HepG2 (cell line): Measurements from ENCODE around the gene EGLN1. TPM values are rescaled to one million over a fixed set of nuclear protein-coding genes. Genes with fewer than 3 reads are reported as not detected.

Source experiments
- ATAC-seq: fragments of 200-7000 bp; cut with Tn5 transposase; 3 replicates; pipeline ENCODE4 v1.9.1; 2020; ENCODE audit warnings: mild to moderate bottlenecking, moderate library complexity
- BruUV-seq: library from RNA; stranded (reverse); fragments of 400-500 nt; replicated peaks from 2 replicates; lab custom pipeline; 2021; lab: Mats Ljungman, UMichigan
- CTCF ChIA-PET: fragments of 300-600 bp; formaldehyde crosslinking; extraction: SDS; loops from one replicate; lab custom pipeline; 2021; ENCODE audit warnings: low total read pairs, inconsistent platforms, low intra/inter-chr PET ratio; lab: Yijun Ruan, JAX
- POLR2A ChIA-PET: fragments of 350-600 bp; sonication (Branson Sonifier 250); formaldehyde crosslinking; loops from one replicate; lab custom pipeline; 2020; ENCODE audit warnings: antibody characterized with exemption, inconsistent platforms; lab: Yijun Ruan, JAX
- DNase-seq: peaks from one replicate; pipeline ENCODE4 v3.0.0-alpha.2; 2015; ENCODE audit warnings: low spot score
- FAIRE-seq: peaks from 3 replicates; lab custom pipeline; 2011; peaks lifted over from hg19 to GRCh38; lab: Jason Lieb, UNC
- H2AFZ ChIP-seq: one replicate; pipeline ENCODE4 v1.6.1; 2011; ENCODE audit warnings: low read length, inconsistent platforms
- H3K27ac ChIP-seq: fragments of 300-600 bp; 3 replicates; pipeline ENCODE4 v1.8.0; 2011; ENCODE audit warnings: mixed run types, mild to moderate bottlenecking, mixed read lengths, low read length, inconsistent platforms; ENCODE audit not compliant: insufficient read depth; ENCODE audit errors: extremely low read length
- H3K27me3 ChIP-seq, 2 experiments: fragments of 200-600 bp in 1 of 2; 2 replicates in 1 of 2; 3 replicates in 1 of 2; pipeline versions ENCODE4 v1.6.0 to v1.8.0; 2011; ENCODE audit warnings: low read length in 2 of 2, mild to moderate bottlenecking in 2 of 2, moderate library complexity in 2 of 2, inconsistent platforms in 1 of 2; ENCODE audit not compliant: insufficient read depth in 2 of 2, control insufficient read depth in 1 of 2
- H3K36me3 ChIP-seq, 2 experiments: fragments of 200-600 bp in 1 of 2; replicated peaks in 1 of 2; 2 replicates in 1 of 2; 3 replicates in 1 of 2; pipeline versions ENCODE4 v1.5.1 to v1.8.0; 2011; ENCODE audit warnings: low read length in 2 of 2, inconsistent platforms in 1 of 2; ENCODE audit not compliant: insufficient read depth in 2 of 2, control insufficient read depth in 1 of 2
- H3K4me1 ChIP-seq: 2 replicates; pipeline ENCODE4 v1.5.1; 2012; ENCODE audit warnings: low read length, inconsistent platforms; ENCODE audit not compliant: insufficient read depth
- H3K4me2 ChIP-seq: 2 replicates; pipeline ENCODE4 v1.6.0; 2011; ENCODE audit warnings: low read depth, low read length, inconsistent platforms
- H3K4me3 ChIP-seq, 3 experiments: fragments of 200-600 bp in 1 of 3; sonication (generic), shearing (Covaris generic) in 1 of 3; replicated peaks in 1 of 3; 2 replicates each; pipeline ENCODE4 v1.5.1; 2011 to 2016; ENCODE audit warnings: low read length in 3 of 3, inconsistent platforms in 2 of 3, low read depth in 2 of 3, mild to moderate bottlenecking in 2 of 3, control low read depth in 1 of 3, mixed read lengths in 1 of 3; ENCODE audit not compliant: insufficient read depth in 1 of 3
- H3K79me2 ChIP-seq: one replicate; pipeline ENCODE4 v1.6.1; 2011; ENCODE audit warnings: low read length, inconsistent platforms; ENCODE audit not compliant: insufficient read depth
- H3K9ac ChIP-seq: 2 replicates; pipeline ENCODE4 v1.6.0; 2011; ENCODE audit warnings: mild to moderate bottlenecking, low read depth, low read length, inconsistent platforms; ENCODE audit not compliant: insufficient read depth
- H3K9me3 ChIP-seq: 2 replicates; pipeline ENCODE4 v1.5.1; 2012; ENCODE audit warnings: mild to moderate bottlenecking, low read length
- H4K20me1 ChIP-seq: 2 replicates; pipeline ENCODE4 v1.6.0; 2011; ENCODE audit warnings: inconsistent platforms, mild to moderate bottlenecking, low read length, moderate library complexity; ENCODE audit not compliant: insufficient read depth
- HNRNPL ChIP-seq: fragments of 200-400 bp; formaldehyde crosslinking; IDR thresholded peaks from 2 replicates; pipeline ENCODE4 v1.6.1; 2017; ENCODE audit warnings: mild to moderate bottlenecking, low read depth, low read length
- HNRNPLL ChIP-seq: fragments of 200-400 bp; formaldehyde crosslinking; IDR thresholded peaks from 2 replicates; pipeline ENCODE4 v1.6.1; 2017; ENCODE audit warnings: mild to moderate bottlenecking, low read depth, low read length; ENCODE audit not compliant: poor library complexity, severe bottlenecking
- ZFP36L2 ChIP-seq: sonication (generic); formaldehyde crosslinking; IDR thresholded peaks from 2 replicates; pipeline ENCODE4 v1.4.0; 2020; ENCODE audit warnings: missing genetic modification reagents
- ZNF263 ChIP-seq: sonication (generic); formaldehyde crosslinking; IDR thresholded peaks from 2 replicates; pipeline ENCODE4 v1.4.0; 2020; ENCODE audit warnings: missing genetic modification reagents
- ZNF460 ChIP-seq: sonication (generic); formaldehyde crosslinking; IDR thresholded peaks from 2 replicates; pipeline ENCODE4 v1.5.1; 2020; ENCODE audit warnings: missing genetic modification reagents, mild to moderate bottlenecking, borderline replicate concordance
- ZNF513 ChIP-seq: sonication (generic); formaldehyde crosslinking; conservative IDR thresholded peaks from 2 replicates; pipeline ENCODE4 v1.5.0; 2020; ENCODE audit warnings: missing genetic modification reagents
- ZNF770 ChIP-seq: sonication (generic); formaldehyde crosslinking; IDR thresholded peaks from 2 replicates; pipeline ENCODE4 v1.5.0; 2020; ENCODE audit warnings: mild to moderate bottlenecking, missing genetic modification reagents
- WGBS: methylation state at CpG from one replicate; pipeline ENCODE4 v1.1.6; 2017; ENCODE audit warnings: low lambda C conversion rate; 5-methylcytosine and 5-hydroxymethylcytosine counted together
- in situ Hi-C: cut with HindIII; loops from 2 replicates; pipeline ENCODE4 v1.10.0; 2017; ENCODE audit warnings: low pct_unique_long_range_greater_than_20kb; ENCODE audit not compliant: extremely low pct_ligation_motif_present
- intact Hi-C: fragments of 100-400 bp; cut with micrococcal nuclease; formaldehyde crosslinking; loops from one replicate; pipeline ENCODE4 v1.10.0; 2022; ENCODE audit not compliant: unreplicated experiment
- polyA plus RNA-seq, 8 experiments: library from polyadenylated mRNA; depleted of rRNA in 3 of 8; stranded (reverse) in 7 of 8; unstranded in 1 of 8; fragments of >200 nt; fragmentation: Illumina TruSeq in 4 of 8; extraction: Trizol in 4 of 8; gene quantifications; 2 replicates each; pipeline versions ENCODE4 v1.2.1 to v1.2.3, GENCODE V29; 2011 to 2016; ENCODE audit warnings: low read depth in 4 of 8, missing spikeins in 1 of 8, mixed read lengths in 1 of 8; ENCODE audit not compliant: insufficient read depth in 1 of 8
- total RNA-seq, 5 experiments: library from RNA; depleted of rRNA; stranded (reverse); fragments of >200 nt; fragmentation: Illumina TruSeq; extraction: Trizol; gene quantifications; 2 replicates each; pipeline ENCODE4 v1.2.3, GENCODE V29; 2016; ENCODE audit warnings: low read depth in 1 of 5

EGLN1 gene
- total and polyA plus RNA-seq, 2 of the 13 experiments (the other 11 are each of a cell fraction or from before 2014, with no cell fraction given) = 34.4 to 44.1 TPM

- CTCF ChIA-PET = no interaction called here
Measured at GRCh38 chr1:231334952-231335351, 87.1 kb downstream of the EGLN1 start.

More at GRCh38 chr1:231334952-231335351, 87.1 kb downstream of the EGLN1 start:
- Histone ChIP-seq H3K9me3 (no peaks in the 10 kb centered on the region), H3K4me2 (peak overlapping the region; percentile 97), H3K4me3 (peak overlapping the region; percentile 37 to 93 (median 62)), H3K27ac (no peak overlapping the region), H3K36me3 (no peaks in the 10 kb centered on the region), H3K9ac (peak overlapping the region; percentile 44; the same call in 1 of the 2 replicates), H3K27me3 (no peaks in the 10 kb centered on the region; a peak in 1 of 5 replicates), H4K20me1 (peaks cover 10% of the 10 kb centered on the region; the same call in 1 of the 2 replicates), H3K4me1 (peaks cover 33% of the 10 kb centered on the region), H3K79me2 (peaks cover 68% of the 10 kb centered on the region), H2AFZ (no peak overlapping the region)
- no peak for DNase-seq
- no peak for ATAC-seq
- POLR2A ChIA-PET = no interaction called here
- in situ Hi-C loops (no loop called here), intact Hi-C loops (loop anchor here (5.0 kb wide), 1 partner anchor 93 kb away; the partner anchor contains the start of gene GNPAT)
- no peak for FAIRE-seq
- BruUV-seq = no TSS peak
- 38% methylated on average over 6 of the region's 6 CpGs for WGBS
- TF ChIP-seq HNRNPL = no peak
- TF ChIP-seq ZFP36L2 = no peak
- no peak for TF ChIP-seq HNRNPLL
- TF ChIP-seq ZNF460 (CRISPR knock-in tag) = peak; percentile 43
- TF ChIP-seq ZNF513 = no peak
- peak; percentile 83 for TF ChIP-seq ZNF770 (CRISPR knock-in tag)
- peak; percentile 84 for TF ChIP-seq ZNF263 (CRISPR knock-in tag)
